Ovary (tissue), 9 donors: ENCODE data around the gene GRID1. TPM values are rescaled to one million over a fixed set of nuclear protein-coding genes. Genes with fewer than 3 reads are reported as not detected.

Source experiments
- DNase-seq, 5 donors: peaks; one replicate each; pipeline ENCODE4 v3.0.0-alpha.2; 2019 to 2020
- H3K27ac ChIP-seq, 2 donors: fragments of 200-600 bp; one replicate each; pipeline versions ENCODE4 v1.5.1 to v1.8.0; 2019 to 2022
- H3K27me3 ChIP-seq: fragments of 200-600 bp; one replicate; pipeline ENCODE4 v1.8.0; 2022
- H3K36me3 ChIP-seq: fragments of 200-600 bp; sonication (generic); one replicate; pipeline ENCODE4 v1.5.1; 2019
- H3K4me1 ChIP-seq: one replicate; pipeline ENCODE4 v1.8.1; 2013; ENCODE audit warnings: mild to moderate bottlenecking, moderate library complexity; ENCODE audit not compliant: insufficient read depth
- H3K4me3 ChIP-seq: fragments of 200-600 bp; sonication (generic); one replicate; pipeline ENCODE4 v1.5.1; 2017
- H3K9me3 ChIP-seq, 2 donors: fragments of 200-600 bp in 1 of 2; sonication (generic) in 1 of 2; one replicate each; pipeline versions ENCODE4 v1.5.1 to v1.8.1; 2013 to 2019; ENCODE audit warnings: mild to moderate bottlenecking in 1 of 2, moderate library complexity in 1 of 2
- EP300 ChIP-seq: sonication (generic); formaldehyde crosslinking; IDR thresholded peaks from one replicate; pipeline ENCODE4 v1.6.1; 2017; ENCODE audit warnings: antibody characterized with exemption
- POLR2A ChIP-seq: fragments of 450-650 bp; IDR thresholded peaks from one replicate; pipeline ENCODE4 v1.6.1; 2017; ENCODE audit warnings: antibody characterized with exemption, mild to moderate bottlenecking, moderate library complexity
- WGBS, 3 donors: extraction: QIAGEN DNeasy Blood & Tissue Kit in 1 of 3; methylation state at CpG; one replicate each; pipeline versions ENCODE4 v1.1.5 to v1.1.7; 2013 to 2017; 5-methylcytosine and 5-hydroxymethylcytosine counted together
- intact Hi-C, 4 donors: fragments of 100-400 bp; cut with DNase I; formaldehyde crosslinking; loops; one replicate each; pipeline versions ENCODE4 v1.11.0 to v1.15.1; 2022 to 2023
- polyA plus RNA-seq, 2 donors: library from polyadenylated mRNA; stranded (reverse); fragments of 200-250 nt in 1 of 2; fragments of 350-450 nt in 1 of 2; fragmentation: Illumina TruSeq in 1 of 2; extraction: RNeasy Lipid Tissue Mini Kit (QIAGEN cat#74804) in 1 of 2; gene quantifications; one replicate each; pipeline ENCODE4 v1.2.3, GENCODE V29; 2013 to 2014
- total RNA-seq, 7 donors: library from RNA; depleted of rRNA in 2 of 7; stranded (reverse); fragments of >200 nt in 2 of 7; fragmentation: NEBNext Ultra II Directional in 3 of 7; extraction: Animal tissue kit (Norgen Biotek cat#: 25700) in 3 of 7; gene quantifications; one replicate each; pipeline versions ENCODE4 v1.1.0 to v1.2.4, GENCODE V29; 2016 to 2023
- TF ChIP-seq, protein P1 (sequence below), 3 donors: fragments of 450-650 bp in 2 of 3; fragments of 200-600 bp in 1 of 3; IDR thresholded peaks; one replicate each; pipeline versions ENCODE4 v1.5.1 to v1.8.0; 2016 to 2022; ENCODE audit warnings: antibody characterized with exemption in 3 of 3, mild to moderate bottlenecking in 1 of 3
- donor health status: DM: no; HTN: no; CAD: no; lungs with moderate emphysema.
- donor health status: DM: no; HTN: no; CAD: no.
- donor health status: Bipolar disorder and iron deficiency.
- donor health status: DM: yes; HTN: yes; CAD: no.
- donor health status: DM: no; HTN: no; CAD: no.
- donor health status: DM: yes; HTN: yes; CAD: no.

Gene GRID1
- total and polyA plus RNA-seq, 9 donors, result 0.57 to 6.2 (median 1.8) TPM

DNA sequence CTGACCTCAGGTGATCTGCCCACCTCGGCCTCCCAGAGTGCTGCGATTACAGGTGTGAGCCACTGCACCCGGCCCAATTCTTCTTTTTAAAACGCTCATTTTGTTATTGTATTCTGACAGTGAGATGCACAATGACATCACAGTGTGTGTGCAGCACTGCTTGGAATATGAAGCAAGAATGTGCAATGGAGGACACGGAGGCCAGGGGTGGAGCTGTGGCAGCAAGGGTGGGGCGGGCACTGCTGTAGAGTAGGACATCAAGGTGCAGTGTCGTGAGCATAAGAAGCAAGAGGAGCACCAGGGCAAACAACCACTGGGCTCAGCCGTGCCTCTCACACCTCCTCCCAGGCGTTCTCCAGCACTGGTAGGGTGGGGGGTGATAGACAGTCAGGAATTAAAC, 26.8 kb upstream of the GRID1 start:
- WGBS, 3 donors, result 59 to 79% (median 67%) methylated on average over 9 of the region's 9 CpGs
- no peaks in the 10 kb centered on the region for H3K9me3 ChIP-seq
- intact Hi-C loops, result loop anchor here in 1 of 4 donors (10.0 kb wide), 1 partner anchor 191 kb away; no protein-coding TSS in a partner anchor
- no peak overlapping the region for H3K4me3 ChIP-seq
- no peaks in the 10 kb centered on the region for H3K27me3 ChIP-seq
- H3K4me1 ChIP-seq, result no peaks in the 10 kb centered on the region
- H3K36me3 ChIP-seq, result no peaks in the 10 kb centered on the region
- no peak overlapping the region for H3K27ac ChIP-seq
- TF ChIP-seq, protein P1, sequence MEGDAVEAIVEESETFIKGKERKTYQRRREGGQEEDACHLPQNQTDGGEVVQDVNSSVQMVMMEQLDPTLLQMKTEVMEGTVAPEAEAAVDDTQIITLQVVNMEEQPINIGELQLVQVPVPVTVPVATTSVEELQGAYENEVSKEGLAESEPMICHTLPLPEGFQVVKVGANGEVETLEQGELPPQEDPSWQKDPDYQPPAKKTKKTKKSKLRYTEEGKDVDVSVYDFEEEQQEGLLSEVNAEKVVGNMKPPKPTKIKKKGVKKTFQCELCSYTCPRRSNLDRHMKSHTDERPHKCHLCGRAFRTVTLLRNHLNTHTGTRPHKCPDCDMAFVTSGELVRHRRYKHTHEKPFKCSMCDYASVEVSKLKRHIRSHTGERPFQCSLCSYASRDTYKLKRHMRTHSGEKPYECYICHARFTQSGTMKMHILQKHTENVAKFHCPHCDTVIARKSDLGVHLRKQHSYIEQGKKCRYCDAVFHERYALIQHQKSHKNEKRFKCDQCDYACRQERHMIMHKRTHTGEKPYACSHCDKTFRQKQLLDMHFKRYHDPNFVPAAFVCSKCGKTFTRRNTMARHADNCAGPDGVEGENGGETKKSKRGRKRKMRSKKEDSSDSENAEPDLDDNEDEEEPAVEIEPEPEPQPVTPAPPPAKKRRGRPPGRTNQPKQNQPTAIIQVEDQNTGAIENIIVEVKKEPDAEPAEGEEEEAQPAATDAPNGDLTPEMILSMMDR (IDR thresholded peaks at IDR 0.05), result no peak
- TF ChIP-seq POLR2A (no peak), EP300 (no peak)
- DNase-seq, result no peak

GRCh38 chr10:86392723-86393094, 26.1 kb upstream of the GRID1 start:
- TF ChIP-seq, protein P1 (IDR thresholded peaks at IDR 0.05), result no peak
- H3K4me1 ChIP-seq, result no peaks in the 10 kb centered on the region
- H3K27ac ChIP-seq, result no peak overlapping the region
- no peak for DNase-seq
- no peak overlapping the region for H3K4me3 ChIP-seq
- intact Hi-C loops, result loop anchor here in 1 of 4 donors (10.0 kb wide), 1 partner anchor 192 kb away; no protein-coding TSS in a partner anchor
- no peaks in the 10 kb centered on the region for H3K9me3 ChIP-seq
- H3K27me3 ChIP-seq, result no peaks in the 10 kb centered on the region
- WGBS, 3 donors, result 76 to 82% (median 78%) methylated on average over 7 of the region's 7 CpGs
- no peaks in the 10 kb centered on the region for H3K36me3 ChIP-seq

GRCh38 chr10:86391986-86392722, 25.6 kb upstream of the GRID1 start:
- Histone ChIP-seq H3K4me1 (no peaks in the 10 kb centered on the region), H3K27me3 (no peaks in the 10 kb centered on the region), H3K9me3 (no peaks in the 10 kb centered on the region), H3K27ac (no peak overlapping the region), H3K36me3 (no peaks in the 10 kb centered on the region), H3K4me3 (no peak overlapping the region)
- 64 to 70% (median 70%) methylated on average over 12 of the region's 12 CpGs for WGBS, 3 donors
- intact Hi-C loops, result loop anchor here in 1 of 4 donors (10.0 kb wide), 1 partner anchor 193 kb away; no protein-coding TSS in a partner anchor
- no peak for TF ChIP-seq POLR2A
- TF ChIP-seq, protein P1 (IDR thresholded peaks at IDR 0.05), result no peak
- no peak for DNase-seq

DNA sequence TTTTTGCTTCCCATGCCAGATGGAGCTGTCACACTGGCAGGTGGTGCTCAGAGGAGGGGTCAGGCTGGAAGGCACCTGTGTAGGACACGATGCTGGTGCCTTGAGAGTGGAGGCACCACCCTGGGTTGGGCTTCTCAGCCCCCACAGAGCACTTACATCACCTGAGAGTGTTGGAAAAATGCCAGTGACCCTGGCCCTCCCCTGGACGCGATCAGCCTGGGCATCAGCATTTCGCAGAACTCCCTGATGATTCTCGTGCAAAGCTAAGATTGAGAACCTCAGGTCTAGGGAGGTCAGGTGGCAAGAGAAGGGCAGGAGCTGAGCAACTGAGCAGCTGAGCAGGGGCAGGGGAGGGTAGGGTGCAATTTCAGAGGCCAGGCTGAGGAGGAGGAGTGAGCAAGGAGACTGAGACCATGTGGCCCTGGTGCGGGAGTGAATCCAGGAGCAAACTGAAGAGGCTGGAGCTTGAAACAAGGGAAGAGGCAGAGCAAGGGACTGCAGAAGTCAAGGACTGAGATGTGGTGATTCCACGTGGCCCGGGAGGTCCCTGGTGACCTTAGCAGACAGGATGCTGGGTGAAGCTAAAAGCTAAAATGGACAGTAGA, 24.7 kb upstream of the GRID1 start:
- H3K9me3 ChIP-seq, result no peaks in the 10 kb centered on the region
- no peaks in the 10 kb centered on the region for H3K4me1 ChIP-seq
- H3K36me3 ChIP-seq, result no peaks in the 10 kb centered on the region
- WGBS, 3 donors, result 73 to 83% (median 75%) methylated on average over 8 of the region's 8 CpGs
- no peak overlapping the region for H3K27ac ChIP-seq
- no peak overlapping the region for H3K4me3 ChIP-seq
- no peak for DNase-seq
- H3K27me3 ChIP-seq, result no peaks in the 10 kb centered on the region
- intact Hi-C loops, result loop anchor here in 1 of 4 donors (10.0 kb wide), 1 partner anchor 193 kb away; no protein-coding TSS in a partner anchor
- TF ChIP-seq POLR2A (no peak), EP300 (no peak)
- TF ChIP-seq, protein P1 (IDR thresholded peaks at IDR 0.05), result no peak
